Keratinocyte (primary cell): ENCODE data around the gene ENTHD1. TPM values are rescaled to one million over a fixed set of nuclear protein-coding genes. Genes with fewer than 3 reads are reported as not detected.
"Not testable (repeated sequence)": the region's sequence is repeated elsewhere in the genome, so short reads cannot be mapped to it uniquely, and the experiment has no call there.

Experiments used
- DNase-seq: peaks from one replicate; pipeline ENCODE4 v3.0.0-alpha.2; 2011; ENCODE audit warnings: low read depth, missing footprints, low spot score
- FAIRE-seq: peaks from 2 replicates; lab custom pipeline; 2011; peaks lifted over from hg19 to GRCh38; lab: Jason Lieb, UNC
- H2AFZ ChIP-seq: 2 replicates; pipeline ENCODE4 v1.6.0; 2012; ENCODE audit warnings: low read length, control low read depth, inconsistent platforms; ENCODE audit not compliant: control insufficient read depth
- H3K27ac ChIP-seq: 2 replicates; pipeline ENCODE4 v1.5.1; 2011; ENCODE audit warnings: low read length; ENCODE audit not compliant: control insufficient read depth, insufficient read depth
- H3K27me3 ChIP-seq: 3 replicates; pipeline ENCODE4 v1.6.0; 2011; ENCODE audit warnings: low read length; ENCODE audit not compliant: control insufficient read depth, insufficient read depth; ENCODE audit errors: extremely low read depth
- H3K36me3 ChIP-seq, 2 experiments: 2 replicates in 1 of 2; 3 replicates in 1 of 2; pipeline ENCODE4 v1.5.1; 2011; ENCODE audit warnings: low read length in 2 of 2, mild to moderate bottlenecking in 1 of 2; ENCODE audit not compliant: control insufficient read depth in 2 of 2, insufficient read depth in 2 of 2; ENCODE audit errors: extremely low read depth in 1 of 2
- H3K4me1 ChIP-seq: 3 replicates; pipeline ENCODE4 v1.5.1; 2011; ENCODE audit warnings: low read length; ENCODE audit not compliant: control insufficient read depth, insufficient read depth; ENCODE audit errors: extremely low read depth
- H3K4me2 ChIP-seq: 3 replicates; pipeline ENCODE4 v1.6.0; 2011; ENCODE audit warnings: low read depth, low read length; ENCODE audit not compliant: control insufficient read depth, insufficient read depth; ENCODE audit errors: extremely low read depth
- H3K4me3 ChIP-seq, 3 experiments: fragments of 200-600 bp in 1 of 3; sonication (generic) in 1 of 3; 2 replicates in 2 of 3; 3 replicates in 1 of 3; pipeline ENCODE4 v1.5.1; 2011 to 2016; ENCODE audit warnings: low read length in 3 of 3, mild to moderate bottlenecking in 3 of 3, control low read depth in 2 of 3, inconsistent platforms in 1 of 3, low read depth in 1 of 3, mixed read lengths in 1 of 3, mixed run types in 1 of 3, moderate library complexity in 1 of 3; ENCODE audit not compliant: control insufficient read depth in 2 of 3, insufficient read depth in 2 of 3; ENCODE audit errors: extremely low read depth in 1 of 3
- H3K79me2 ChIP-seq: 2 replicates; pipeline ENCODE4 v1.6.0; 2012; ENCODE audit warnings: low read length; ENCODE audit not compliant: control insufficient read depth, insufficient read depth
- H3K9ac ChIP-seq: 3 replicates; pipeline ENCODE4 v1.6.0; 2011; ENCODE audit warnings: low read length; ENCODE audit not compliant: control insufficient read depth, insufficient read depth; ENCODE audit errors: extremely low read depth
- H3K9me1 ChIP-seq: 3 replicates; pipeline ENCODE4 v1.6.0; 2011; ENCODE audit warnings: low read length; ENCODE audit not compliant: control insufficient read depth, insufficient read depth; ENCODE audit errors: extremely low read depth
- H3K9me3 ChIP-seq: 2 replicates; pipeline ENCODE4 v1.5.1; 2012; ENCODE audit warnings: low read depth, low read length; ENCODE audit not compliant: control insufficient read depth
- H4K20me1 ChIP-seq: 3 replicates; pipeline ENCODE4 v1.6.0; 2011; ENCODE audit warnings: low read length; ENCODE audit not compliant: control insufficient read depth, insufficient read depth; ENCODE audit errors: extremely low read depth
- CTCF ChIP-seq, 3 experiments: IDR thresholded peaks in 1 of 3; conservative IDR thresholded peaks in 1 of 3; optimal IDR thresholded peaks in 1 of 3; 2 replicates in 2 of 3; 3 replicates in 1 of 3; pipeline versions ENCODE3 to v1.5.1; 2011; ENCODE audit warnings: low read length in 3 of 3, mild to moderate bottlenecking in 3 of 3, moderate library complexity in 2 of 3, control low read depth in 1 of 3, inconsistent platforms in 1 of 3; ENCODE audit not compliant: insufficient read depth in 2 of 3; ENCODE audit errors: extremely low read depth in 1 of 3
- EZH2 ChIP-seq: IDR thresholded peaks from one replicate; pipeline ENCODE4 v1.6.1; 2012; ENCODE audit warnings: inconsistent platforms, mild to moderate bottlenecking, low read length, moderate library complexity
- dilution Hi-C: fragments of 300-500 bp; cut with MboI; formaldehyde crosslinking; loops from one replicate; pipeline ENCODE4 v1.7.0; 2020; ENCODE audit warnings: low sequenced_read_pairs; ENCODE audit not compliant: extremely low pct_ligation_motif_present
- polyA plus RNA-seq, 5 experiments: library from polyadenylated mRNA; depleted of rRNA in 3 of 5; stranded (reverse) in 3 of 5; stranded (forward) in 1 of 5; unstranded in 1 of 5; fragments of >200 nt; gene quantifications; 1 replicate in 1 of 5; 2 replicates in 3 of 5; 3 replicates in 1 of 5; pipeline versions ENCODE4 v1.2.1 to v1.2.3, GENCODE V29; 2011 to 2012; ENCODE audit warnings: missing spikeins in 2 of 5, low read depth in 1 of 5, low replicate concordance in 1 of 5

ENTHD1 gene
- polyA plus RNA-seq, 1 donor (not counting 4 experiments of a cell fraction or from before 2014, with no cell fraction given): not detected

DNA sequence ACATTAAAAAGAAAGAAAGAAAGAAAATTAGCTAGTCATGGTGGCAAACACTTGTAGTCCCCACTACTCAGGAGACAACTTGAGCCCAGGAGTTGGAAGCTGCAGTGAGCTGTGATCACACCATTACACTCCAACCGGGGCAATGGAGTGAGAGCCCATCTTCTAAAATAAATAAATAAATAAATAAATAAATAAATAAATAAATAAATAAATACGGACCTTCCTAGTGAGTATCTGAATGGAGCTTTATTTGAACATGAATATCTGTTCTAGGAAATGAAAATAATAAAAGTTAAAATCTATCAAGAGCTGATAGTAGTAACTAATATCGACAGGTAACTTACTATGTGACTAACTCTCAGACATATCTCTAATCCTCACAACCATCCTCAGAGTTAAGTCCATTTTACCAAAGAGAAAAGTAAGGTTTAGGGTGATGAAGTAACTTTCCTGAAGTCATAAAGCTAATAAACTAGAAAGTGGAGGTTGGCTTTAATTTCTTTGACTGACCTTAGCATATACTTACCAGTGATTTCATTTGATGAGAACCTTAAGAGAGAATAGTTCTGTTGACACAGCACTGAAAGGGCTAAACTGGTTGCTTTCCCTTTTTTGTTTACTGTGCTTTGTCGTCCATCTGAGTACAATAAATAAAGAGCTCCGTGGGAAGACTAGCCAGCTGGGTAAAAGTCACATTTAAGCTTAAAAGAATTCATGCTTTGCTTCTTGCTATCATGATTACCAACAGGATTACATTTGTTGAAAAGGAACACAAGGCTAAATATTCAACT lies 22.4 kb downstream of the ENTHD1 start:
- Histone ChIP-seq H3K4me1 (no peaks in the 10 kb centered on the region), H3K4me2 (no peak overlapping the region), H3K9me3 (no peaks in the 10 kb centered on the region), H3K9me1 (no peaks in the 10 kb centered on the region), H3K4me3 (no peak overlapping the region), H3K36me3 (no peaks in the 10 kb centered on the region), H3K79me2 (no peaks in the 10 kb centered on the region), H2AFZ (no peak overlapping the region), H4K20me1 (no peaks in the 10 kb centered on the region), H3K9ac (no peak overlapping the region), H3K27me3 (no peaks in the 10 kb centered on the region), H3K27ac (no peak overlapping the region)
- dilution Hi-C loops: no loop called here
- no peak for TF ChIP-seq EZH2
- TF ChIP-seq CTCF (optimal IDR thresholded peaks at IDR 0.05 in 1 of 3, IDR thresholded peaks at IDR 0.05 in 1 of 3, conservative IDR thresholded peaks at IDR 0.05 in 1 of 3; ENCODE audit: extremely low read depth in 1 of 3, insufficient read depth in 2 of 3, low read length in 3 of 3): no peak
- DNase-seq (no peak), FAIRE-seq (no peak)

DNA sequence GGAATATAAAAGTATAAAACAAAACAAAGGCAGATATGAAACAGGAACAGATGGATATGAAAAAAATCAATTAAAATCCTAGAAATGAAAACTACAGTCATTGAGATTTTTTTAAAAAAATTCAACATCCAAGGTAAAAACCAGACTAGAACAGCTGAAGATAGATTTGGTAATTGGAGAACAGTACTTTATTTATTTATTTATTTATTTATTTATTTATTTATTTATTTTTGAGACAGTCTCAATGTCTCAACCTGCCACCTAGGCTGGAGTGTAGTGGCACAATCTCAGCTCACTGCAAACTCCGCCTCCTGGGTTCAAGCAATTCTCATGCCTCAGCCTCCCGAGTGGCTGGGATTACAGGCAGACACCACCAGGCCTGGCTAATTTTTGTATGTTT lies 23.8 kb downstream of the ENTHD1 start:
- H3K9me1 ChIP-seq, H3K4me2 ChIP-seq, H3K4me1 ChIP-seq, dilution Hi-C loops, H3K9ac ChIP-seq, H3K79me2 ChIP-seq, H3K4me3 ChIP-seq, DNase-seq, H3K9me3 ChIP-seq, H3K36me3 ChIP-seq, H3K27me3 ChIP-seq, H3K27ac ChIP-seq, FAIRE-seq, H2AFZ ChIP-seq, H4K20me1 ChIP-seq: not testable (repeated sequence)

DNA sequence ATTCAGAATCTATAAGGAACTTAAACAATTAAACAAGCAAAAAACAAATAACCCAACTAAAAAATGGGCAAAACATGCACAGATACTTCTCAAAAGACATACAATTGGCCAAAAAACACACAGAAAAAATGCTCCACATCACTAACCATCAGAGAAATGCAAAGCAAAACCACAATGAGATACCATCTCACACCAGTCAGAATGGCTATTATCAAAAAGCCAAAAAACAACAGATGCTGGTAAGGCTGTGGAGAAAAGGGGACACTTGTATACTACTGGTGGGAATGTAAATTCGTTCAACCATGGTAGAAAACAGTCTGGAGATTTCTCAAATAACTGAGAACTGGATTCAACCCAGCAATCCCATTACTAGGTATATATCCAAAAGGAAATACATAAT lies 24.8 kb downstream of the ENTHD1 start:
- no peaks in the 10 kb centered on the region for H3K4me1 ChIP-seq
- no peaks in the 10 kb centered on the region for H3K36me3 ChIP-seq
- dilution Hi-C loops: no loop called here
- H3K4me3 ChIP-seq: no peak overlapping the region
- H3K27me3 ChIP-seq: no peaks in the 10 kb centered on the region
- no peak overlapping the region for H3K27ac ChIP-seq
- H3K9ac ChIP-seq: no peak overlapping the region
- H4K20me1 ChIP-seq: no peaks in the 10 kb centered on the region
- no peaks in the 10 kb centered on the region for H3K9me1 ChIP-seq
- DNase-seq: no peak
- no peaks in the 10 kb centered on the region for H3K79me2 ChIP-seq
- H3K4me2 ChIP-seq: no peak overlapping the region
- H2AFZ ChIP-seq: no peak overlapping the region
- TF ChIP-seq CTCF (optimal IDR thresholded peaks at IDR 0.05 in 1 of 3, IDR thresholded peaks at IDR 0.05 in 1 of 3, conservative IDR thresholded peaks at IDR 0.05 in 1 of 3; ENCODE audit: extremely low read depth in 1 of 3, insufficient read depth in 2 of 3, low read length in 3 of 3) (no peak), EZH2 (no peak)
- no peak for FAIRE-seq
- no peaks in the 10 kb centered on the region for H3K9me3 ChIP-seq
